GM18909 (cell line): Measurements from ENCODE around the gene PRKN.

Experiments
- ATAC-seq: cut with Tn5 transposase; IDR thresholded peaks from one replicate; pipeline ENCODE4 v1.9.1; 2021; ENCODE audit warnings: mild to moderate bottlenecking; ENCODE audit not compliant: unreplicated experiment, poor library complexity

Gene PRKN

DNA sequence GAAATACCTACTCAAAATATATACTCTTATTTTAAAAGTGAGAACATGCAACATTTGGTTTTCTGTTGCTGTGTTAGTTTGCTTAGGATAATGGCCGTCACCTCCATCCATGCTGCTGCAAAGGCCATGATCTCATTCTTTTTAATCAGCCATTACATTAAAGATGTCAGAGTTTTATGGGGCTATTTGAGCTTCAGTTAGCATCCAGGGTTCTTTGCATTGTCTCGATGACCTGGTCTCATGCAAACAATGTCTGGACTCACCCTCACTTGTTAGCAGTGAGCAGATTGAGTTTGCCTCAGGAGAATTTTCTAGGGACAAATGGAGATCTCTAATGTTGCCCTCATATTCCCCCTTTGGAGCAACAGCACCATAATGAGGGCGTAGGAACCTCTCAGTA is 995.0 kb downstream of the PRKN start:
- ATAC-seq: no peak

DNA sequence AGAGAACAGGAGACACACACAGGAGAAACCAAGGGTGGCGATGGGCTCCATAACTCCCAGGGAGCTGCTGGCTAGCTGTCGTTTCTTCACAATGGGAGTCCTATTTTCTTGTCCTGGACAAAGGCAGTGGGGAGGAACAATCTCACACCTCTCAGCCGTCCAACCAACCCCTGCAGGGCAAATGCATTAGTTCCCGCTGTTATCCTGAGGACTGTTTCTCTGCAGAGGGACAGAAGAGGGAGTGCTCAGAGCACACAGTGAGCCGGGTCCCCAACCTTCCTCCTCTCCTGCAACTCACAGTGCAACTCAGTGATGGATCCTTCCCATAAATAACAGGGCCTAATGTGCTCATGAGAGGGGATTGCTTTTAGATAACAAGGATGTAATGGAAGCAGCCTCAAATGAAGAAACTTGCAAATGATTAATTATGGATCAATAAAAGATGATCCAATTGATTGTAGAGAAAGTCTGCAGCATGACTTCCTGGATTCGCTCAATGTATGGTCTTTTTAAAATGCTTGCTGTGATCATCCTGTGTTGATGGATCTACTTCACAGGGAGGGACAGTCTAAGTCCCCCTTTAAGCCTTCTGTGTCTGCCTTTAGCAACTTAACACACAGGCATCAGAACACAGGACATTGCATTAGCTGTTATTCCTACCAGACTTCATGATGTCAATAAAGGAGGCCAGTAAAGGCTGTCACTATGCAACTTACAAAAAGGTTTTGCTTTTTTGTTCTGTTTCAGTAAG is 1000.3 kb downstream of the PRKN start:
- ATAC-seq: no peak

- no peak for ATAC-seq
These were observed 1005.2 kb downstream of the PRKN start for GRCh38 chr6:161722394-161722793.

DNA sequence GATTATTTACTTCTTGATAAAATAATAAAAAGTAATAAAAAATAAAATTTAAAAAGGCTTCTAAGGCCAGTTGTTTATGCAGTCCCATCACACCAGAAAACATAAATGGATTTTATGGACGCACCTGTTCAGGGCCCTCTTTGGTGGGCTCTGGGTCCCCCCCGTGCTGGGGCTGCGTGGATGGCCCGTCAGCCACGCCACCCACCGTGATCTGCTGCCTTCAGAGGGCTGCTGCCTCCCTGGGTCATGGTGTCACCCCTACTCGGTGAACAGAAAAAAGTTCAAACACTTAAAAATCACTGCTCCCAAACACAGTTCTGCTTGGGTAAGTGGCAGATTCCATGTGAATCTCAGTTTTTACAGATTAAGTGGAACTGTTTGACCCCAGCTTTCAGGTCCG is 1006.1 kb downstream of the PRKN start:
- ATAC-seq: no peak

DNA sequence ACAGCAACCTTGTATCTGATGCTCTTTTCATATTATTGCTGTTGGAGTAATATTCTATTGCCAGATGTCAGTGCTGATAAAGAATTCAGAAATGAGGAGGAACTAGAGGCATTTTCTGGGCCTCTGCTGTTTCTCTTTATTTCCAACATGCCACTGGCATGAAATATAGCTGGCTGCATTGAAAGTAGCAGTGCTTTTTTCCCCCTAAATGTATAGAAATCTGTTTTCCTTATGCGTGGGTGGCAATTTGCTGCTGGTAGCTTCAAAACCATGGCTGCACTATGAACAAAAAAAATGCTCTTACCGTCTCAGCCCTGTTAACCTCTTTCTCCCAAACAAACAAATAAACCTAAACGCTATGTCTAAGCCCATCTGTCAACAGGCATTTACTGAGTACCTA is 1011.4 kb downstream of the PRKN start:
- no peak for ATAC-seq

- ATAC-seq: no peak
These were observed 1015.6 kb downstream of the PRKN start for GRCh38 chr6:161711938-161712337.

DNA sequence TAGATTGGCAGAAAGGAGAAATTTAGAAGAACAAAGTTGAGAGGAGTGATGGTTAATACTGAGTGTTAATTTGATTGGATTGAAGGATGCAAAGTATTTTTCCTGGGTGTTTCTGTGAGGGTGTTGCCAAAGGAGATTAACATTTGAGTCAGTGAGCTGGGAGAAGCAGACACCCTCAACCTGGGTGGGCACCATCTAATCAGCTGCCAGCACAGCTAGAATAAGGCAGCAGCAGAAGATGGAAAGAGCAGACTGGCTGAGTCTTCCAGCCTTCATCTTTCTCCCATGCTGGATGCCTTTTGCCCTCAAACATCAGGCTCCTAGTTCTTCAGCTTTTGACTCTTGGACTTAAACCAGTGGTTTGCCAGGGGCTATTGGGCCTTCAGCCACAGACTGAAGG is 1016.1 kb downstream of the PRKN start:
- ATAC-seq: no peak

- no peak for ATAC-seq
These were observed 1016.9 kb downstream of the PRKN start for GRCh38 chr6:161710698-161711097.

- ATAC-seq: no peak
These were observed 1026.5 kb downstream of the PRKN start for GRCh38 chr6:161701056-161701455.

GRCh38 chr6:161696801-161697200 is 1030.8 kb downstream of the PRKN start:
- no peak for ATAC-seq

GRCh38 chr6:161694995-161695394 is 1032.6 kb downstream of the PRKN start:
- no peak for ATAC-seq

- no peak for ATAC-seq
These were observed 1040.9 kb downstream of the PRKN start for GRCh38 chr6:161686655-161687054.

DNA sequence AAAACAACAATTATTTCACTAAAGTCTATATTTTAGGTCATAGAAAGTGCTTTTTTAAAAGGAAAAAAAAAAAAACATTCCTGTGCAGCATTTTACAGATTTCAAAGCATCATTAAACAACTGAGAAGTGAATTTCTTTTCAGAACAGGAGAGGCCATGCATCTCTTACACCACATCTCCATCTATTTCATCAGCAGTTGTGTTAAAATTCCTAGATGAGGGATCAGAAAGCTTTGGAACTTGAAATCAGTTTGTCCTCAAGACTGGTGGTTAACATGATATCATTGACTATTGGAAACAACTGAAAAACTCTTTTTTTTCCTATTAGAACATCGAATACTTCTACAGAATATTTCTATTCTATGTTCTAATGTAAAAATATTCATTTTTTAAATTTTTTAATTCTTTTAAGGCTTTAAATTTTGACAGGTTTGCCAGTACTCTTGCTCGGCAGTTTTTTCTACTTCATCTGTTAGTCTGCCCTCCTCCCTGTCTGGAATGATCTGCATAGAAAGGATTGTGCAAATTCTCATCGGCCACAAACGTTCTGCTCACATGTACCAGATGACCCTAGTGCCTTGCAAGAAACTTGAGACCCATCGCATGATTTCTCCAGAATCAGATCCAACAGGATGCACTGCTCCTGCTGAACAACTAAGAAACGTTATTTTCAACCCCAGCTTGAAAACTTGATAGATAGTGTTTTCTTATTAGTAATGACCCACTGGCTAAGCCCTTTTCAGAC is 1042.7 kb downstream of the PRKN start:
- ATAC-seq: no peak

DNA sequence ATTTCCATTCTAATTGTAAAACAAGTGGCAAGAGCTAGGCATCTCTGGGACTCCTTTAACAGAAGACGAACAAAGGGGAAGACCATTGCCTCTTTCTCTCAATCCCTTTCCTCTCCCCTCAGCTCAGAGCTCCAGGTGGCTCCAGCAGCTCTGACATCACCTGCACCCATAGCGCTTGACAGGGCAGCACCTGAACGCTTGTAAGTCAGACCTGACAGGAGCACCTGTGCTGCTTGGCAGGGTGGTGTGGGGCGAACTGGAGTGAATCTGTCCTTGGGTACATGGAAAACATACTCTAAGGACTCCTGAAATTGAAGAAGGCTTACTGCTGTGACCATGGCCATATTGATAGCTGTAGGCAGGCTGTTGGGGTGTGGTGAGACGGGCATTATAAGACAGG is 1044.2 kb downstream of the PRKN start:
- ATAC-seq: no peak

DNA sequence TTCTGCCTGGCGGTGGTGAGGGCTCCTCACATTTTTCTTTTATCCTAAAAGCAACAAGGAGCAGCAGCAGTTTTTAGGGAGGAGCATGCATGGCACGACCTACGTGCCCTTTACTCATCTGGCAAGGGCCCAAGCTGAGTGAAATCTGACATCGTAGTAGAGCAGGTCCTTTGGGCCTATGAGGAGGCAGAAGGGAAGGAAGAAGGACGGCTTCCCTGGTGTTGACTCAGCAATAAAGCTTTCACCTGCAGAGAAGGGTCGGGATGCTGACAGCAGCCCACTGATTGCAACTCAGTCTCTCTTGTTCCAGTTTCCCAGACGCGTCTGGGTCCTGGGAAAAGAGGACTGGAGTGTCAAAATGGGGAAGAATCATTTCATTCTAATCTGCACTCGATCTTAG is 1044.6 kb downstream of the PRKN start:
- ATAC-seq: no peak

- ATAC-seq: no peak
These were observed 1047.5 kb downstream of the PRKN start for GRCh38 chr6:161679980-161680538.

- ATAC-seq: no peak
These were observed 1050.4 kb downstream of the PRKN start for GRCh38 chr6:161677188-161677587.

DNA sequence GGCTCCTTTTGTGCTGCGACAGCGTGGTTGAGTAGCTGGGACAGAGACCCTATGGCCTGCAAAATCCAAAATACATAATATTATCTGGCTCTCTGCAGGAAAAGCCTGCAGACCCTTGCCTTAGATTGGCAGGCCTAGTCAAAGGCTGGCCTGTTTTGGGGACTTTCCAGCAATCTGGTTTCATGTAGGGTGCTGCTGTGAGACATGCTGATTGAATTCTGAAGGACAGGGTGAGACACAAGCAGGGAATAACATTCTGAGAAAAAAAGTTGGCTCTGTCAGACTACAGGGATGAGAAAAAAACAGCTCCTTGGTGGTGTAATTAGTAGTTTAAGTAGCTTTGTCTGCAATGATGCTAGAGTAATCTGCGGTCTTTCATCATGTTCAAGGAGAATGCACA is 1051.0 kb downstream of the PRKN start:
- no peak for ATAC-seq

DNA sequence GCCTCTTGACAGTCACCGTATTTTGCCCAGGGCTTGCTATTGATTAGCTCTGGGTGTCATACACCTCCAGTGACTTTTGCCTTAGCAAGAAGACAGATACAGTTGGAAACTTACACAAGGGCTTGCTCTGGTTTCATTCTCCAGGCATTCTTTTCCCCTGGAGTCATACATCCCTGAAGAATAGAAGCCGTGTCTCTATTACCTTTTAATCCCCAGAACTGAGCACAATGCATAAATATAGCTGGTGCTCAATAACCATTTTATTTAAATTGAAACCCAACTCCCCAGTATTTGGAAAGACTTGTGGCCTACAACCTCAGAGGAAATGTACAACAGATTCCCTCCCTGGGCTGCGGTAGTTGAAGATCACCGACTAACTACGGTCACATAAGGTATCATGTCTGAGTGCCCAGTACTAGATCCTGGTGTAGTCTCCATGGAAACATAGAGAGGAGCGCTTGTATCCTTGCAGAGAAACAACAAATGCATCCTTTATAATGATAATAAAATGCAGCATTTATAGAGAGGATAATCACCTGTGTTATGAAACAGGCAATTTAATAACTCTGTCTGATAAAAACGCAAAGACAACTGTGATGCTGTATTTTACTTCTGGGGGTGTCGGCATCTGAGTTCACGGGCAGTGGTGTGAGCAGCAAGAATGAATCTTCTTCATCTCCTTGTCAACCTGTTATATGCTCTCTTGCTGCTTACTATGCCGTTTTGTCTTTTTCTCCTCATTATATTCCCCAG is 1052.5 kb downstream of the PRKN start:
- ATAC-seq: no peak

DNA sequence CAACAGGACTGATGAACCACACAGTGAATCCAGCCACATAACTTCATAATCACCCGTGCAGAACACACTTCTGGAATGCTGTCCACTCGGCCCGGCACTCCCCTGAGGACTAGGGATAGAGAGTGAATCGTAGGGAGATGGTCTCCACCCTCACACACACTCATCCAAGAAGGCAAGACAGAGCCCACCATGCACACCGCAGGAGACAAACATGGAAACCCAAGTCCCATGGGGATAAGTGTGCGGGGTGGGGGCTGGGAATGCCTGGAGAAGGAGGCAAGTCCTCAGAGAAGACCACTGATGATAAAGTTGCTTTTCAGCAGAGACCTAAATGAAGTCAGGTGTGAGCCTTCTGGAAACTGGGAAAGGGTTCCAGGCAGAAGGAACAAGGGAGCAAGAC is 1054.5 kb downstream of the PRKN start:
- no peak for ATAC-seq

- no peak for ATAC-seq
These were observed 1056.4 kb downstream of the PRKN start for GRCh38 chr6:161671117-161671516.
